Small intestine (tissue), 7 donors: Measurements from ENCODE around the gene PRKCA. TPM values are rescaled to one million over a fixed set of nuclear protein-coding genes. Genes with fewer than 3 reads are reported as not detected.

Experiments used
- DNase-seq, 2 donors: peaks; one replicate each; pipeline versions ENCODE4 v3.0.0 to v3.0.0-alpha.2; 2013
- FAIRE-seq: peaks from 2 replicates; lab custom pipeline; 2012; peaks lifted over from hg19 to GRCh38; lab: Jason Lieb, UNC
- H3K27ac ChIP-seq, 3 donors: one replicate each; pipeline ENCODE4 v1.5.1; 2013; ENCODE audit warnings: low read length in 2 of 3, mild to moderate bottlenecking in 2 of 3, control low read depth in 1 of 3, inconsistent platforms in 1 of 3, low read depth in 1 of 3, moderate library complexity in 1 of 3
- H3K27me3 ChIP-seq, 3 donors: one replicate each; pipeline ENCODE4 v1.6.1; 2013; ENCODE audit warnings: low read length in 3 of 3, inconsistent platforms in 1 of 3; ENCODE audit not compliant: control insufficient read depth in 3 of 3, insufficient read depth in 3 of 3
- H3K36me3 ChIP-seq, 3 donors: one replicate each; pipeline ENCODE4 v1.6.1; 2013; ENCODE audit warnings: low read length in 3 of 3, inconsistent platforms in 1 of 3, low read depth in 1 of 3, mild to moderate bottlenecking in 1 of 3, moderate library complexity in 1 of 3; ENCODE audit not compliant: control insufficient read depth in 3 of 3, insufficient read depth in 2 of 3
- H3K4me1 ChIP-seq, 3 donors: one replicate each; pipeline ENCODE4 v1.6.1; 2013; ENCODE audit warnings: low read length in 2 of 3, inconsistent platforms in 1 of 3, low read depth in 1 of 3, mild to moderate bottlenecking in 1 of 3, moderate library complexity in 1 of 3; ENCODE audit not compliant: control insufficient read depth in 3 of 3, insufficient read depth in 2 of 3
- H3K4me3 ChIP-seq, 3 donors: one replicate each; pipeline ENCODE4 v1.5.1; 2013; ENCODE audit warnings: low read length in 3 of 3, control low read depth in 1 of 3, inconsistent platforms in 1 of 3, low read depth in 1 of 3, mild to moderate bottlenecking in 1 of 3, moderate library complexity in 1 of 3
- H3K9me3 ChIP-seq, 2 donors: one replicate each; pipeline ENCODE4 v1.6.1; 2013; ENCODE audit warnings: low read depth in 1 of 2, low read length in 1 of 2; ENCODE audit not compliant: control insufficient read depth in 2 of 2, insufficient read depth in 1 of 2
- WGBS, 3 donors: extraction: QIAGEN DNeasy Blood & Tissue Kit; methylation state at CpG; one replicate each; pipeline ENCODE4 v1.1.7; 2013; 5-methylcytosine and 5-hydroxymethylcytosine counted together
- polyA plus RNA-seq, 4 donors: library from polyadenylated mRNA; stranded (reverse) in 3 of 4; unstranded in 1 of 4; fragments of 200-250 nt in 3 of 4; fragments of 120-200 nt in 1 of 4; gene quantifications; one replicate each; pipeline versions ENCODE4 v1.2.1 to v1.2.3, GENCODE V29; 2013
- donor health status: healthy with polysubstance abuse.
- donor health status: control.
- donor health status: control.
- donor health status: Bipolar disorder and iron deficiency.
- donor health status: healthy.

Gene PRKCA
- polyA plus RNA-seq, 4 donors, result 11.3 to 26.6 (median 22.9) TPM

DNA sequence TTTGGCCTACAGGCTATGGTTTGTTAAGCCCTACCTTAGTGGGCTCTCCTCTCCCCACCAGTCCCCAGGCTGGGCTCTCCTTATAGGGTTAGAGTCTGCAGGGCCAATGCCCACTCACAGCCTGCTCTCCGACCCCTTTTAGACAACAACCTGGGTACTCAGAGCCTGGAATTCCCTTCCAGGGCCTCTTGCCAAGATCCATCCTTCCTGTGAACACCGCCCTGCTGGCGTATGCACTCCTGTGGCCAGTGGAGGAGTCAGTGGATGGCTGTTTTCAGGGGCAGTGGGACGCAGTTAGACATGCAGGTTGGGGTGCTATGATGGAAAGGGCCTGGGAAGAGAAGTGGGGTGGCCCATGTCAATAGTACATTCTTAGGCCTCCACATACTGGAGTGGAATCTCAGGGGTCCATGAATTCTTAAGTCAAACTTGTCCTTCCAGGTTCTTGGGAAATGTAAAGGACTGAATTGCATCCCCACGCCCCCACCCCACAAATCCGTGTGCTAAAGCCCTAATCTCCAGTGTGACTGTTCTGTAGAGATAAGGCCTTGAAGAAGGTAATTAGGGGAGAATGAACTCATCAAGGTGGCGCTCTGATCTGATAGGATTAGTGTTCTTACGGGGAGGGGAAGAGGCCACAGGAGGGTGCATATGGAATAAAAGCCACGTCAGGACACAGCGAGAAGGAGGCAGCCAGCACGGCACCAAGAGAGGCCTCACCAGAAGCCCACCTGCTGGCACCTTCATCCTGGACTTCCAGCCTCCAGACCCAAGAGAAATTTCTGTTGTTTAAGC, 450.9 kb downstream of the PRKCA start:
- H3K4me3 ChIP-seq, result no peak overlapping the region
- FAIRE-seq, result no peak
- H3K27me3 ChIP-seq, result no peaks in the 10 kb centered on the region
- H3K27ac ChIP-seq, result no peak overlapping the region
- peaks cover 0 to 49% (median 7%) of the 10 kb centered on the region in 3 donors for H3K36me3 ChIP-seq
- H3K4me1 ChIP-seq, result no peaks in the 10 kb centered on the region
- H3K9me3 ChIP-seq, result no peaks in the 10 kb centered on the region
- WGBS, 3 donors, result 73 to 83% (median 76%) methylated on average over 11 of the region's 11 CpGs
- no peak for DNase-seq

DNA sequence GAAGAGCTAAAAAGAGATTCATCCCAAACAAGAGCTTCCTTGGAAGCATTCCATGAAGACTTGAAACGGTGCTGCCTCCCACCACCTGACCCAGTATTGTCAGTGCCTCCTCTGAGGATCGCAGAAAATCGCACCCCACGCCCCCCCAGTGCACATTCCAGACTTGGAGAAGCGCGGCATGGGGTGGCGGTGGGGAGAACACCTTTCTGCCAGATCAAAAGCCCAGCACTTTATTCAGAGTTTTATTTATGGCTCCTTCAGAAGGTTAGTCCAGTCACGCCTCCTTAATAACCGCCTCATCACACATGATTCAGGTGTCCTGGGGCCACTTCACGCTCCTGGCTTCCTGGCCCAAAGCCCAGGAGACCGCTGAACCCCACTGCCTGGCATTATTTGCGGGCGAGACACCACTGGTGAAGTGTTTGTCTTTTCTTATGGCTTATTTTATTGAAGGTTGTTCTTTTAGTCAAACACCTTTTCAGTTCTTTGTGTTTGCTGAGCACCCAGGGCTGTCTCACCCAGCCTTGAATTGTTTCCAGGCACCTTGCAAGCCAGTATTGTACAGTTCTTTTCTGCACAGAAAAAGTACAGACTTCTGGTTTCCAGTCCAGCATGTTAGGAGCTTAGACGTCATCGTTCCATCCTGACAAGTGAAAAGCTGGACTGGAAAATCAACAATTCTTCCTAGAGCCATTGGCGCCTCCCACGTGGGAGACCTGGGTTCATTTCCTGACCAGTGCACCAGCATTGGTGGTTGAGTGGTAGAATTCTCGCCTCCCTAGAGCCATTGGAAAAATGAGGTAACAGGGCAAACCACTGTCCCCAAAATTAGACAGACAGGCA, 452.9 kb downstream of the PRKCA start:
- H3K4me3 ChIP-seq, result no peak overlapping the region
- H3K4me1 ChIP-seq, result no peaks in the 10 kb centered on the region
- no peaks in the 10 kb centered on the region for H3K9me3 ChIP-seq
- FAIRE-seq (no peak), DNase-seq (peak in 1 of 2 donors; percentile 2)
- peaks cover 0 to 35% (median 7%) of the 10 kb centered on the region in 3 donors for H3K36me3 ChIP-seq
- WGBS, 3 donors, result 57 to 82% (median 73%) methylated on average over 18 of the region's 18 CpGs
- no peaks in the 10 kb centered on the region for H3K27me3 ChIP-seq
- no peak overlapping the region for H3K27ac ChIP-seq

DNA sequence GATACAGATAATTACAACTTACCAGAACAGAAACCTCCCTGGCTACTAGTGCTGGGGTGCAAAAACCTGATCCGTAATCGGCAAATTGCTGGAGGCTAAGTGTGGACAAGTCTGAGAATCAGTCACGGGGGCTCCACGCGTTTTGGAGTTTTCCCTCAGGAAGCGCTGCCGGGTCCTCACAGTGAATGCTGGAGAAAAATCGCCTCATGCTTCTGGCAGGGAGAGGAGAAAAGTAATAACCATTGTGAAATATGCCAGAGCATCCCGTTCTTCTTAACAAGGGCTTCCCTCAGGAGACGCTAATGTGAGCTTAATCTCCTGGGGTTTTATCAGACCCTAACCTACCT, 453.5 kb downstream of the PRKCA start:
- no peaks in the 10 kb centered on the region for H3K4me1 ChIP-seq
- DNase-seq, result no peak
- no peak overlapping the region for H3K4me3 ChIP-seq
- WGBS, 3 donors, result 84 to 96% (median 95%) methylated on average over 10 of the region's 10 CpGs
- H3K27me3 ChIP-seq, result no peaks in the 10 kb centered on the region
- no peaks in the 10 kb centered on the region for H3K9me3 ChIP-seq
- peaks cover 0 to 30% (median 5%) of the 10 kb centered on the region in 3 donors for H3K36me3 ChIP-seq
- no peak for FAIRE-seq
- no peak overlapping the region for H3K27ac ChIP-seq

DNA sequence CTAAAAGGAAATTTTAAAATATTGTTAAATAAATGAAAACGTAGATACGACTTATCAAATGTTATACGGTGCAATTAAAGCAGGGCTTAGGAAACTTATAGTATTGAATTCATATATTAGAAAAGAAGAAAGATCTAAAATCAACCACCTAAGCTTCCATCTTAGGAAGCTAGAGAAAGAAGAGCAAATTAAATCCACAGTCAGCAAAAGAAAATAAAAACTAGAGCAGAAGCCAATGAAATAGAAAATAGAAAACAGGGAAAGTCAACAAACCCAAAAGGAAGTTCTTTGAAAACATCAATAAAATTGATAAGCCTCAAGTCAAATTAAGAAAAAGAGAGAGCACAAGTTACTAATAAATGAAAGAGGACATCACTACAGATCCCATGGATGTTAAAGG, 457.9 kb downstream of the PRKCA start:
- WGBS, 3 donors, result 96 to 100% (median 99%) methylated on average over 3 of the region's 3 CpGs
- Histone ChIP-seq H3K9me3 (no peaks in the 10 kb centered on the region), H3K36me3 (peaks cover 0 to 13% (median 0%) of the 10 kb centered on the region in 3 donors), H3K27me3 (no peaks in the 10 kb centered on the region), H3K4me3 (no peak overlapping the region), H3K27ac (no peak overlapping the region), H3K4me1 (no peaks in the 10 kb centered on the region)
- DNase-seq (no peak), FAIRE-seq (no peak)

DNA sequence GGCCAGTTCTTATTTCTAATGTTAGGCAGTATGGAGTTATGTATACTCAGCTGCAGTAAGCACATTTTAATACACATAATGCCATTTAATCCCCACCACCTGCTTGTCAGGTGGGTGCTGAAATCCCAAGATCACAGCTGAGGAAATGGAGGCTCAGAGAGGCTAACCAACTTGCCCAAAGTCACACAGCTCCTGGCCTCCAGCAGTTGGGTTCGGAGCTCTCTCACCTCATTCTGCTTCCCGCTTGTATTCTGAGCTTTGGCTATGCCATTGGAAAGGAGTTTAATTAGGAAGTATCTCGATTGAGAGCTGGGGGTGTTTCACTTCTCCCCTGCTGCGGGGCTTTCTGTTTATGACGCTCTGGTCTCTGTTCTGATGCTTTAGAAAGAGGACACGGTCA, 459.9 kb downstream of the PRKCA start:
- 81 to 95% (median 91%) methylated on average over 6 of the region's 6 CpGs for WGBS, 3 donors
- Histone ChIP-seq H3K9me3 (no peaks in the 10 kb centered on the region), H3K4me3 (no peak overlapping the region), H3K27ac (no peak overlapping the region), H3K4me1 (no peaks in the 10 kb centered on the region), H3K36me3 (peaks cover 0 to 10% (median 3%) of the 10 kb centered on the region in 3 donors), H3K27me3 (no peaks in the 10 kb centered on the region)
- DNase-seq, result no peak
- no peak for FAIRE-seq

DNA sequence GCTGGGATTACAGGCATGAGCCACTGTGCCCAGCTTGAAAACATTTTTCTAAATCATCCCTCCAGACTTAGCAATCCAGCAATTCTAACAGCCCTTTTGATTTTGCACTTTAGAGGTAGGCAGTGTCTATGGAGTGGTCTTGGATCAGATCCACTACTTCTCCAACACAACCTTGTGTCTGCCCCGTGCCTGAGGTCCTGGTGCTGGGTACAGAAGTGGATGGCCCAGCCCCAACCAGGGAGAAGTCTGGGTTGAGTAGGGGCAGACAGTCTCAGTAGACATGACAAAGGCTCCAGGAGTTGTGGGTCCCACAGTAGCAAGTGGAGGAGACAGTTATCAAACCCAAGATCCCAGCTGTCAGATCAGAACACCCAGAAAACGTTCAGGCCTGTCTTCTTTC, 460.6 kb downstream of the PRKCA start:
- peaks cover 0 to 11% (median 3%) of the 10 kb centered on the region in 3 donors for H3K36me3 ChIP-seq
- no peak overlapping the region for H3K27ac ChIP-seq
- H3K27me3 ChIP-seq, result no peaks in the 10 kb centered on the region
- DNase-seq (no peak), FAIRE-seq (no peak)
- H3K4me1 ChIP-seq, result no peaks in the 10 kb centered on the region
- WGBS, 3 donors, result 67 to 86% (median 75%) methylated on average over 2 of the region's 2 CpGs
- H3K9me3 ChIP-seq, result no peaks in the 10 kb centered on the region
- H3K4me3 ChIP-seq, result no peak overlapping the region

DNA sequence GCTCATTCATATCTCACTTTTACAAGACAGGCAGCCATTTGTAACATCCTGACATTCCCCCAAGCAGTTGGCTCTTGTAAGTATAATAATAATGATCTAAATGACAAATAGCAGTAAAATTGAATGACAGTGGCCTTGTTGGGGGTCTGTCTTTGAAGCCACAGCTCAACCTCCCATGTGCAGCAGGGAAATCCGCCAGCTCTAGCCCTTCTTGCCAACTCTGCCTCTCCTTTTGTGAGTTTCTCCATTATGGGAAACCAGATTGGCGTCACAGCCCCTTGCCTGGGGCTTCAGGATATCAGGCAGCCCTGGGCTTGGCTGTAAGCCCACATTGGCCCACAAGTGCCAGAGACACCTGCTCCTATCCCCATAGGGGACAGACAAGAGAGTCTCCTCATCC, 462.1 kb downstream of the PRKCA start:
- Histone ChIP-seq H3K27me3 (no peaks in the 10 kb centered on the region), H3K4me3 (no peak overlapping the region), H3K4me1 (no peaks in the 10 kb centered on the region), H3K9me3 (no peaks in the 10 kb centered on the region), H3K36me3 (peaks cover 0 to 12% (median 3%) of the 10 kb centered on the region in 3 donors), H3K27ac (no peak overlapping the region)
- FAIRE-seq (no peak), DNase-seq (no peak)
- 93 to 100% (median 94%) methylated on average over 2 of the region's 2 CpGs for WGBS, 3 donors

DNA sequence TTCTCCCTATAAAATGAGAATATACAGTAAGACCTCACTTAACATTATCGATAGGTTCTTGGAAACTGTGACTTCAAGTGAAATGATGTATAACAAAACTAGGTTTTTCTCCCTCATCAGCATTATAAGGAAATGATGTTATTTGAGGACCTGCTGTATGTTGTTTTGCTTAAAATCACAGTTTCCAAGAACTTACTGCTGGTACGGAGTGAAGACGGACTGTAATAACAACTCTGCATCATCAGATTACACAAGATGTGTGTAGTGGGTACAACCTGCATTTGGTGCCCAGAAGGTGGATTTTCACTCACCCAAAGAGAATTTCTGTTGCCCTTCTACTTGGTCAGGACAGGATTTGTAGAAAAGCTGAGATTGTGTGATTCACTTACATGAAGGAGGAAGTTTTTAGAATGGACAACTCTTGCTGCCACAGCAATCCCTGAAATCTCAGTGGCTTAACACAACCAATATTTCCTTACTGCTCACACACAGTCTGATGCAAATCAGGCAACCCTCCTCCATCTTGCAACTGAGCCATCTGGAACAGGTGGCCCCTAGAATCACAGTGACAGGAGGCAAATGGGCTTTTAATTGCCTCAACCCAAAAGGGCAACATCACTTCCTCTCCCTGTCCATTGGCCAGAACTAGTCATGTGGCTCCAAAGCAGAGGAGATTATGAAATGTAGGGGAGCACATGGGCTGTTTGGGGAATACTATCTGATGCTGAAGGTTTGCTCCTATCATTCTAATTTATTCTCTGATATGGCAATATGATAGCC, 464.9 kb downstream of the PRKCA start:
- no peaks in the 10 kb centered on the region for H3K4me1 ChIP-seq
- no peaks in the 10 kb centered on the region for H3K9me3 ChIP-seq
- peaks cover 0 to 10% (median 3%) of the 10 kb centered on the region in 3 donors for H3K36me3 ChIP-seq
- 84 to 92% (median 91%) methylated on average over 3 of the region's 3 CpGs for WGBS, 3 donors
- no peaks in the 10 kb centered on the region for H3K27me3 ChIP-seq
- FAIRE-seq (no peak), DNase-seq (no peak)
- no peak overlapping the region for H3K4me3 ChIP-seq
- H3K27ac ChIP-seq, result no peak overlapping the region
